HPDE6-E6E7 (cell line): ENCODE data around the gene MESP2.

Experiments used
- DNase-seq: peaks from one replicate; pipeline ENCODE4 v3.0.0; 2011; ENCODE audit warnings: missing footprints; ENCODE audit errors: extremely low spot score

MESP2 gene

DNA sequence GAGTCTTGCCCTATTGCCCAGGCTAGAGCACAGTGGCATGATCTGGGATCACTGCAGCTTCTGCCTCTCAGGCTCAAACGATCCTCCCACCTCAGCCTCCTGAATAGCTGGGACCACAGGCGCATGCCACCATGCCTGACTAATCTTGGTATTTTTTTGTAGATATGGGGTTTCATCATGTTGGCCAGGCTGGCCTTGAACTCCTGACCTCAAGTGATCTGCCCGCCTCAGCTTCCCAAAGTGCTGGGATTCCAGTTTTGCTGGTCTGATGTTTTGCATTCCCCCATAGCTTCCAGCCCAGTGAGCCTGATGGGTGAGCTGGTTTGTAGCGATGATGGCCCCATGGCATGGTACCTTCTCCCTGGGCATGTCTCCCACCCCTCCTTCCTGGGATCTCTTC is 20.4 kb upstream of the MESP2 start:
- DNase-seq: no peak

- no peak for DNase-seq
These were observed 19.2 kb upstream of the MESP2 start for GRCh38 chr15:89756897-89757296.

GRCh38 chr15:89758283-89758682 is 17.8 kb upstream of the MESP2 start:
- DNase-seq: no peak

DNA sequence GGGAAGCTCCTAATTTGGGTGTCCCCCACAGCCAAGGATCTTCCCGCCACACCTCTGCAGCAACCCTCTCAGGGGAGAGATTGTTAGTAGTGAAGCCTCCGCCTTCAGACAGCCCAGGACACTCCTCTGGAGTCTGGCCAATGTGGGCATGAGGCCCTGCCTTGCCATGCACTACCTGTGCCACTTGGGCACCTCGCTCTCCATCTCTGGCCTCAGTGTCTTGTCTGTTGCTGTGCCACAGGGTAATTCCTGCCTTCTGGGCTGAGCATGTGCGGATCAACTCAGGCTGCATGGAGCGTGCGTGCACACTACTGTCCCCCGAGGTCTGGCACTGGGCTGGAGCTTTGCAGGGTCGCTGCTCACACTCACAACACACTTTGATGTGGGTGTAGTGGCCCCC is 17.2 kb upstream of the MESP2 start:
- no peak for DNase-seq

DNA sequence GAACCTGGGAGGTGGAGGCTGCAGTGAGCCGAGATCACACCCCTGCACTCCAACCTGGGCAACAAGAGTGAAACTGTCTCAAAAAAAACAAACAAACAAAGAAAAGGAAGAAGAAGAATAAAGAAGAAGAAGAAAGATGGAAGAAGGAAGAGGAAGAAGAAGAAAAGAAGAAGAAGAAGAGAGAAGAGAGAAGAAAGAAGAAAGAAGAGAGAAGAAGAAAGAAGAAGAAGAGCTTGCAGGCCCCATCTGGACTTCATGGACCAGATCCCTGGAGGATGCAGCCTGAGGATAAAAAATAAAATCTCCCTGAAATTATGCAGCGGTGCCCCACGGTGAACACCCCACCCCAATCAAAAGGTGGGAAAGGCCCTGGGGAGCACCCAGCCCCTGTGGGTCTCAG is 16.3 kb upstream of the MESP2 start:
- no peak for DNase-seq

DNA sequence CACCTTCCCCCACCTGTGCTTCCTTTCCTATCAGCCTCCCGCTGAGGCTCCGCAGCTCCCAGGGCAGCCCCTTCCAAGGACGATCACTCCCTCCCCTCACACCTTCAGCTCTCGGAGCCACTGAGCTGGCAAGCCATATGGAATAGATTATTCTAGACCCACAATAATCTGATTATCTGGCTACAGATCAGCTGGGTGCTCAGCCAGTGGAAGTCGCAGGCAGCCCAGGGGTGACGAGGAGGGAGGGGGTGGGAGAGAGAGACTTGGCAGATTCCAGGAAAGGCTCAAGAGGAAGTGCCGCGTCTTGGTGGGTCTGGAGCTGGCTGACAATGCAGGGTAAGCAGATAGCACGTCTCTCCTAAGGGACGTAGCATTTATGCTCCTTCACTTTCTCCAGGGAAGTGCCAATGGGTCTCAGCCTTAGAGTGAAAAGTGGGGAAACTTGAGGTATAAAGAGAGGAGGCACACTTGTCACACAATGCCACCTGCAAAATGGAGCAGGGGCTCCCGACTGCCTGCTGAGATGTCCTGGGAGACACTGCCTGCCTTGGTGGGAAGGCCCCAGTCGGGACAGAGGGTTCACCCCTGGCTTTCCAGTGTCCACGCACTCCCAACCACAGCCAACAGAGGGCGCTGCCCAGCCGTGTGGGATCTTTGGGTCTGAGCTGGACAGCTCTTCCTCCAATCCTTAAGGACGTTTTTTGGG is 15.7 kb upstream of the MESP2 start:
- DNase-seq: peak; percentile 79

DNA sequence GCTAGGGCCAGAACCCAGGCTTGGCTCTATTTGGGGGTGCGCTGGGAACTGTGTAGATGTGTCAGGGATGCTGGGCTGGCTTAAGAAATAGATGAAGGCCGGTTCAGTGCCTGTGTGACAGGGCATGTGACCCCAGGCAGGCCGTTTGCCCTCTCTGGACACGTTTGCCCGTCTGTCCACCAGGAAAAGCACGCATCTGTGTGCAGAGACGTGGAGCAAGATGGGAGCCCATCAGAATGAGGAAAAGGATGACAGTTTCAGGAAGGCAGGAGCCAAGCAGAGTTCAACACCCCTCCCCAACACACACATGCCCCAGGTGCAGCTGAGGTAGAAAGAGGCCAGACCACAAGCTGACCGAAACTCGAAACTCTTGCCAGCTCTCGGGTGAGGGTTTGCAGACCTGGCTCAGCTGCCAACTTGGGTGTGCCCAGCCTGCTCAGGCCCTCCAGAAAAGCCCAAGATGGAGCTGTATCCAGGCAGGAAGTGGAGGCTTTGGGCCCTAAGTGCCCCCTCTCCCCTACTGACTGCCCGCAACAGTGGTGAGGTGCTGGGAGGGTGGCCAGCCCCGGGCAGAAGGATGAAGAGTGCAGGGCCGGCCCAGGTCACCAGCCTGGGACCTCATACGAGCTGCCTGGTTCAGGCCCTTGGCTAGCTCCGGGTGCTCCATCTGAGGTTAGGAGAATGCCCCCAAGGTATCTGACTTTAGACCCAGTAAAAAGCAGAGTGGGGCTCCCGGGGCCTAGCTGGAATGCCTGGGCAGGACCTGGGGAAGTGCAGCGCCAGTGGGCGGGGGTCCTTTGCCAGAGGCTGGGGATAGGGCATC is 14.9 kb upstream of the MESP2 start:
- DNase-seq: no peak

DNA sequence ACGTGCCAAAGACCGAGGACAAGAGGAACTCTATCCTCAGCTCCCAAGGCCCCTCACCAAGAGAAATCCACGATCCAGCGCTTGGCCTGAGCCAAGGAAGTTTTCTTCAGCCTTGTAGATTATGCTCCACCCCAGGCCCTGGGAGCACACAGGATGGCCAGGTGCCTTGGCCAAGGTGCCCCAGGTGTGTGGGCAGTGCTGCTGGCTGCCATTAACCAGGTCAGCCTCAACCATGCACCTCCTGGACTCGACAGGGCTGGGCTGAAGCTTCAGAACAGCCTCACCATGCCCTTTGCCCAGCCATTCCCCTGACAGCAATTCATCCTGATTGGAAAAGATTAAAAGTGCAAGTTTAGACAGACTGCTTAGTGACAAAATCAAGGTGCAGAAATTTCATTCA is 14.2 kb upstream of the MESP2 start:
- DNase-seq: no peak

DNA sequence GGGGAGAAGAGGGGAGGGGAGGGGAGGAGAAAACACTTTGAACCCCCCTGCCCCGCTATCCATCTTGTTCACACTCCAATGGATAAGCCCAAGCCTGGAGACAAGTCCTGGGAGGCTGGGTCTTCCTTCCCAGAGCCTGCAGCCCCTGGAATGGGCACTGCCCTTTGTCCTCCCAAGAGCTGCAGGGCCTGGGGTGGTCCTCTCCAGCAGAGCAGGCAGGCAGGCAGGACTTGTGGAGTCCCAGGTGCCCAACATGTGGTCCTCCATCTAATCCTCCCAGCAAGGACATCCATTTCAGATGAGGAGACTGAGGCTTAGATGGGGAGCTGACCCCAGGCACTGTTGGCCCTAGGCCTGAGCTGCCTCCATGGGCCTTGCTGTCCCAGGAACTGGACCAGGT is 10.4 kb upstream of the MESP2 start:
- no peak for DNase-seq

DNA sequence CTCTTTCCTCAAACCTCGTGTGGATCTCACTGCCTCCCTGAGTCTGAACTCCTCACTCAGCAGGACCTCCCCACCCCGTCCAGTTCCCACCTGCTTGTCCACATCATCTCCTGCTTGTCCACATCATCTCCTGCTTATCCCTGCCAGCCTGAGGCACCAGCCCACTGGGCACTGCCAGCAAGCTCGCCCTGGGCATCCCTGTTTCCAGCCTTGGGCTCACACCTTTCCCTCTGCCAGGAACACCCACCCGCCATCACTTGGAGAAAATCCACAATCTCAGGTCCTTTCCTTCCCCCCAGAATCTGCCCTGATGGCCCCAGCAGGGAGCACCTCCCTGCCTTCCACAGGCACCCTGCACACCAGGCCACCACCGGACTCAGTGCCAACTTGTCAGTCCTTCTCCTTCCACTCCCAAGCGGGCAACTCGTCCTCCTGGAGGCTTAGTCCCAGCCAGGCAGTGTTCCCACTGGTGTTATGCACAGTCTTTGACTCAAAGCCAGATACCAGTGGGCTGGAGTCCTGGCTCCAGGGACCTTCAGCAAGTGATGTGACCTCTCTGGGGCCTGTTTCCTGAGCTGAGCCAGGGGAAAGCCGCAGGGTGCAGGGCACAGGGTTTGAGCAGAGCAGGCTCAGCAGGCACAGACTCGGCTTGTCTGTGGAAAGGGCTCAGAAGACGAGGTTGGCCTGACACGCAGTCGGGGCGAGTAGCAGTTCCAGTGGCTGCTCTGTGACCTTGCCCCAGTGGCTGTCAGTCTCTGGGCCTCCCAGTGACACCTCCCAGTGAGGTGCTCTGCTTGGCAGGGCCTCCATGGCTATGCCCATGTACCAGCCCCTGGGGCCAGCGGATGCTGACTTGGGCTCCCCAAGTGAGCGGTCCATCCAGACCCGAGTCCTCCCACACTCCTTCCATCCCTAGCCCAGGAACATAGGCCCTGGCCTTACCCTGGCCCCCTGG is 9.5 kb upstream of the MESP2 start:
- no peak for DNase-seq

- DNase-seq: no peak
These were observed 8.7 kb upstream of the MESP2 start for GRCh38 chr15:89767411-89767915.

- DNase-seq: no peak
These were observed 8.0 kb upstream of the MESP2 start for GRCh38 chr15:89768071-89768500.

DNA sequence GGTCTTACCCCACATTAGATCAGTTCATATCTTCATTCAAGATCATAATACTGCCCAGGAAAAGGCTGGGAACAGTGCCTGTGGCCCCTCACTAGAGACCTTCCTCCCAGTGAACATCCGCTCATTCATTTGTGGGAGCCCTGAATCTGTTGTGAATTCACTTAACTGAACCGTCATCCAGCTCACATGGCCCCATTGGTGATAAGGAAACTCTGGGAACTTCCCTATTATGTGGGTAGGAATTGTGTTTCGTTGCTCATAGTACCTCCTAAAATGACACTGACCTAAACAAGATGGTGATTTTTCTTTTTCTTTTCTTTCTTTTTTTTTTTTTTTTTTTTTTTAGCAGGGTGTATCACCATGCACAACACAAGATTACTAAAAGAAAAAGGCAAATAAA is 6.8 kb upstream of the MESP2 start:
- no peak for DNase-seq

- DNase-seq: no peak
These were observed 6.1 kb upstream of the MESP2 start for GRCh38 chr15:89770041-89770440.

- DNase-seq: no peak
These were observed 3.1 kb upstream of the MESP2 start for GRCh38 chr15:89772932-89773583.

- DNase-seq: peak; percentile 48
These were observed 1.6 kb upstream of the MESP2 start for GRCh38 chr15:89774492-89774891.

GRCh38 chr15:89775815-89776214 is 317 bp upstream of the MESP2 start:
- no peak for DNase-seq

DNA sequence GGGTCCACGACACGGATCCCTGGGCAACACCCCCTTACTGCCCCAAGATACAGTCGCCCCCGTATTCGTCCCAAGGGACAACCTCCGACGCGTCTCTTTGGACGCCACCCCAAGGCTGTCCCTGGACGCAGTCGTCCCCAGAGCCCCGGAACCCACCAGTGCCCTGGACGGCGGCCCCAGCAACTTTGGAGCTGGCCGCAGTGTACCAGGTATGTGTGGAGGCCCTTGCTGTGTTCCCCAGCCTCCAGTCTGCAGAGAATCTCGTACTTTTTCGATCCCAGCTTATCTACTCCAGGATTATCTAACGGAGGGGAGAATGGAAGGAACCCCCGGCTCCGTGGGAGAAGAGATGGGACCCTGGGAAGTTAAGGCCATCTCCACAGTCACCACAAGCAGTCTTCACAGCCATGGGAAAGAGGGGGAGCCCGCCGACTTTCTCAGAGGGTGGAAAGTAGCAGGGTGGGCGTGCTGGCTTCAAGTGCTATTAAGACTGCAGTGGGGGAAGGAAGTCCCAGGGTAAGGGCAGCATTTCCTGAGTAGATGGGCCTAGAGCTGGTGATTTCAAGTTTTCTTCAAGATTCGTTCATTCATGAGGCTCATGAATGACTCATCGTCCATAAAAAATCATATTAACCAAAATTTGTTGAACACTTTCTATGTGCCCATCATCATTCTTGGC is 1.1 kb downstream of the MESP2 start:
- DNase-seq: no peak

- DNase-seq: no peak
These were observed 1.7 kb downstream of the MESP2 start for GRCh38 chr15:89777782-89778380.

DNA sequence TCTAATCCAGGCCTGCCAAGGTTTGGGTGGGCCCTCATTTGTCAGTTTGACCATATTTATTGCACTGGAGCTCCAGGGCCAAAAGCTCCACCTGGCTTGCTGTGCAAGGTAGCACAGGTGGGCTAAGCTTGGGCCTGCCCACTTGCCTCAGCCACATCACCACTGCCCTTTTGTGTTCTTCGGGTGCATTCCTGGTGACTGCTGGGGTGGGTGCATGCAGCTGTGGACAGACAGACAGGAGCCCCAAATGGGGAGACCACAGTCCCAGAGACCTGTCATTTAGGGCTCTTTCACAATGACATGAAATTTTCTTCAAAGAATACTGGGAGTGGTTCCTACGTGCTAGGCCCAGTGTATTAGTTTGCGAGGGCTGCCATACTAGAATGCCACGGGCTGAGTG is 2.7 kb downstream of the MESP2 start:
- no peak for DNase-seq
